Loucy (cell line): ENCODE measurements around the gene C12orf60.

Experiments
- H2AFZ ChIP-seq: fragments of 200-600 bp; sonication (generic); 2 replicates; pipeline ENCODE4 v1.6.0; 2016; ENCODE audit warnings: antibody characterized with exemption, mild to moderate bottlenecking, low read length, moderate library complexity
- H3F3A ChIP-seq: fragments of 200-600 bp; 2 replicates; pipeline ENCODE4 v1.6.0; 2016; ENCODE audit warnings: antibody characterized with exemption, low read depth, mild to moderate bottlenecking
- H3K27me3 ChIP-seq: fragments of 200-600 bp; sonication (generic); 2 replicates; pipeline ENCODE4 v1.6.1; 2014; ENCODE audit warnings: low read length, mild to moderate bottlenecking; ENCODE audit not compliant: insufficient read depth, poor library complexity, severe bottlenecking
- H3K36me3 ChIP-seq: fragments of 200-600 bp; sonication (generic); 2 replicates; pipeline ENCODE4 v1.6.1; 2016; ENCODE audit warnings: low read length; ENCODE audit not compliant: insufficient read depth
- H3K4me1 ChIP-seq: fragments of 200-600 bp; sonication (generic); 2 replicates; pipeline ENCODE4 v1.5.1; 2014; ENCODE audit warnings: low read length, mild to moderate bottlenecking; ENCODE audit not compliant: insufficient read depth, poor library complexity, severe bottlenecking
- H3K4me2 ChIP-seq: fragments of 200-600 bp; sonication (generic); 2 replicates; pipeline ENCODE4 v1.6.0; 2014; ENCODE audit warnings: antibody characterized with exemption, low read length, low read depth, mild to moderate bottlenecking; ENCODE audit not compliant: poor library complexity, severe bottlenecking
- H3K4me3 ChIP-seq: fragments of 200-600 bp; sonication (generic); 2 replicates; pipeline ENCODE4 v1.5.1; 2014; ENCODE audit warnings: low read length, mild to moderate bottlenecking, mixed read lengths; ENCODE audit not compliant: poor library complexity, severe bottlenecking
- H3K79me2 ChIP-seq: fragments of 200-600 bp; sonication (generic); 2 replicates; pipeline ENCODE4 v1.6.1; 2014; ENCODE audit warnings: low read length; ENCODE audit not compliant: insufficient read depth
- H3K9ac ChIP-seq: fragments of 200-600 bp; sonication (generic); 2 replicates; pipeline ENCODE4 v1.6.0; 2014; ENCODE audit warnings: mild to moderate bottlenecking, low read depth, low read length, moderate library complexity; ENCODE audit not compliant: poor library complexity, severe bottlenecking
- H3K9me2 ChIP-seq: fragments of 200-600 bp; sonication (generic); replicated peaks from 2 replicates; pipeline ENCODE4 v1.6.1; 2016; ENCODE audit warnings: low read depth, low read length, mixed read lengths
- H3K9me3 ChIP-seq: fragments of 200-600 bp; sonication (generic); 2 replicates; pipeline ENCODE4 v1.6.1; 2014; ENCODE audit warnings: mild to moderate bottlenecking, antibody characterized with exemption, low read length, low read depth; ENCODE audit not compliant: insufficient read depth
- H4K20me1 ChIP-seq: fragments of 200-600 bp; sonication (generic); 2 replicates; pipeline ENCODE4 v1.6.0; 2014; ENCODE audit warnings: antibody characterized with exemption, low read length, mild to moderate bottlenecking; ENCODE audit not compliant: insufficient read depth, poor library complexity, severe bottlenecking
- EZH2phosphoT487 ChIP-seq: fragments of 200-600 bp; IDR thresholded peaks from 2 replicates; pipeline ENCODE4 v1.6.1; 2018; ENCODE audit warnings: antibody characterized with exemption, mild to moderate bottlenecking, moderate library complexity, borderline replicate concordance
- TF ChIP-seq, protein P1 (sequence below): fragments of 200-600 bp; sonication (generic); conservative IDR thresholded peaks from 2 replicates; pipeline ENCODE4 v1.5.1; 2014; ENCODE audit warnings: mild to moderate bottlenecking, antibody characterized with exemption, low read length

Gene C12orf60

DNA sequence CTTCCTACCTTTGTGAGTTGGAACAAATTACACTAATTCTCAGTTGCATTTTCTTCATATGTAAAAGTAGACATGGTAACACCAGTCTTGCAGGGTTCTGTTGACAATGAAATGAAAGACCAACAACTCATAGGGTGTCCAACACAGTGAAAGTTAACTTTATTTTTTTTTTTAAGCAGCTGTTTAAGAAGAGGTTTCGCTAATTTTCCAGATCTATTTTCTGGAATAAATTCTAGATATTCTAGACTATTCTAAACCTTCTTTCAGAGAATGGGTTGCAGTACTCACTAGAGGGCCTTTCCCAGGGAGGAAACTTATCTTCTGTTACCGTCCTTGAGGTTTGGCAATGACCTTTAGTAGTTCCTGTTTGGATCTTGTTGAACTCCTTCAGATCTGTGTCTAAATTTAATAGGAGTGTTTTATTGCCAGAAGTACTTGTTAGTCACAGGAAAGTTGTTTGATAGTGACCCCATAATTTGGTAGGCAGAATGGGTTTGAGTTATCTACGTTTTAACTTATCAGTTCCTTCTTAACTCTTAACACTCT, 42.6 kb downstream of the C12orf60 start:
- TF ChIP-seq, protein P1, sequence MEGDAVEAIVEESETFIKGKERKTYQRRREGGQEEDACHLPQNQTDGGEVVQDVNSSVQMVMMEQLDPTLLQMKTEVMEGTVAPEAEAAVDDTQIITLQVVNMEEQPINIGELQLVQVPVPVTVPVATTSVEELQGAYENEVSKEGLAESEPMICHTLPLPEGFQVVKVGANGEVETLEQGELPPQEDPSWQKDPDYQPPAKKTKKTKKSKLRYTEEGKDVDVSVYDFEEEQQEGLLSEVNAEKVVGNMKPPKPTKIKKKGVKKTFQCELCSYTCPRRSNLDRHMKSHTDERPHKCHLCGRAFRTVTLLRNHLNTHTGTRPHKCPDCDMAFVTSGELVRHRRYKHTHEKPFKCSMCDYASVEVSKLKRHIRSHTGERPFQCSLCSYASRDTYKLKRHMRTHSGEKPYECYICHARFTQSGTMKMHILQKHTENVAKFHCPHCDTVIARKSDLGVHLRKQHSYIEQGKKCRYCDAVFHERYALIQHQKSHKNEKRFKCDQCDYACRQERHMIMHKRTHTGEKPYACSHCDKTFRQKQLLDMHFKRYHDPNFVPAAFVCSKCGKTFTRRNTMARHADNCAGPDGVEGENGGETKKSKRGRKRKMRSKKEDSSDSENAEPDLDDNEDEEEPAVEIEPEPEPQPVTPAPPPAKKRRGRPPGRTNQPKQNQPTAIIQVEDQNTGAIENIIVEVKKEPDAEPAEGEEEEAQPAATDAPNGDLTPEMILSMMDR, result peak; percentile 42
- no peak for TF ChIP-seq EZH2phosphoT487
- no peaks in the 10 kb centered on the region for H3K27me3 ChIP-seq
- H3K36me3 ChIP-seq, result no peaks in the 10 kb centered on the region
- no peaks in the 10 kb centered on the region for H3K9me3 ChIP-seq
- no peak overlapping the region for H3K4me3 ChIP-seq
- no peaks in the 10 kb centered on the region for H3K79me2 ChIP-seq
- H3K4me1 ChIP-seq, result peaks cover 16% of the 10 kb centered on the region
- peak overlapping the region; percentile 58; the same call in 1 of the 2 replicates for H2AFZ ChIP-seq
- no peaks in the 10 kb centered on the region for H4K20me1 ChIP-seq
- H3F3A ChIP-seq, result no peaks in the 10 kb centered on the region
- H3K9ac ChIP-seq, result no peak overlapping the region
- H3K4me2 ChIP-seq, result peak overlapping the region; percentile 19
- no peaks in the 10 kb centered on the region for H3K9me2 ChIP-seq

DNA sequence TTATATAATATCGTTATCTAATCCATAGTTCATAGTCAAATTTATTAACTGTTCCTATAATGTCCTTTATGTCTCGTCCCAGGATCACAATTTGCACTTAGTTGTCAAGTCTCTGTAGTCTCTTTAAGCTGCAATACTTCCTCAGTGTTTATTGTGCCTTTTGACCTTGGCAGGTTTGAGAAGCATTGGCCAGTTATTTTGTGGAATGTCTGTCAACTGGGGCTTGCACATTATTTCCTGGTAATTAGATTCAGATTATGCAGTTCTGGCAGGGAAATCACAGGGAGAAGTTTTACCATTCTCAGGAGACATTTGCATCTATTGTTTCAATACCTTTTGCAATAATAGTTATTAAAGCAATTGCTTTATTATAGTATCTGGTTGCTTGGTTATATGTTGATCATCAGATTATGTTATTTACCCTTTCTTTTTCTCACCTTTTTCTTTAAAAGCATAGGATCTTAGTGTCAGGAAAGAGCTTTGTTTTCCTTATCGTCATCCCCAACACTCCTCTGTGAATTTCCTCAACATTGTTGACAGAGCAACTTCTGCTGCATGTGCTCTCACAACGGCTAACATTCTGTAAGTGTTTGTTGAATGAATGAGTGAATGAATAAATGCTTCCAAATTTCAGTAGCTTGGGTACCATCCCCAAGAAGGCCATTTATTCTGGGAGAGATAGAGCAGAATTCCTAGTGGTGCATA, 43.6 kb downstream of the C12orf60 start:
- H3K4me1 ChIP-seq, result peaks cover 16% of the 10 kb centered on the region
- H3K36me3 ChIP-seq, result no peaks in the 10 kb centered on the region
- H3K79me2 ChIP-seq, result no peaks in the 10 kb centered on the region
- H2AFZ ChIP-seq, result no peak overlapping the region
- no peaks in the 10 kb centered on the region for H3K27me3 ChIP-seq
- no peaks in the 10 kb centered on the region for H4K20me1 ChIP-seq
- no peak overlapping the region for H3K4me2 ChIP-seq
- H3K9ac ChIP-seq, result no peak overlapping the region
- no peaks in the 10 kb centered on the region for H3K9me2 ChIP-seq
- no peak overlapping the region for H3K4me3 ChIP-seq
- no peaks in the 10 kb centered on the region for H3K9me3 ChIP-seq
- no peaks in the 10 kb centered on the region for H3F3A ChIP-seq
- TF ChIP-seq, protein P1, result no peak
- TF ChIP-seq EZH2phosphoT487, result no peak

DNA sequence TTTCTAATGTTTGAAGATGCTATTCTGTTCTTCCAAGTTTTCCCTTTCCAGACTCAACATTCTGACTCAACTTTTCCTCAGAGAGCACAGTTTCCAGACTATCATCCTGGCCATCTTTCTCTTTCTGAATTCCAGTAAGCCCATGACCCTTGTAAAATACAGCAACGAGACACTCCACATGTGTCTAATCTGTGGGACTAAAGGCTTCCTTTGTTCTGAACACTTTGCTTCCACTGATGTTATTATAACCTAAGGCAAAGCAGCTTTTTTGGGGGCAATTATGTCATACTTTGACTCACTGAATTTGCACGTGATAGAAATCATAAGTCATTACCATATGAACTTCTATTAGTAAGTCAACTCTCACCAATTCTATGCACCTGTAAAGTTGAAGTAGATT, 46.2 kb downstream of the C12orf60 start:
- Histone ChIP-seq H3K4me1 (peaks cover 18% of the 10 kb centered on the region), H3K4me2 (no peak overlapping the region), H3K36me3 (no peaks in the 10 kb centered on the region), H3K4me3 (no peak overlapping the region), H4K20me1 (no peaks in the 10 kb centered on the region), H3K9me2 (no peaks in the 10 kb centered on the region), H3K9me3 (no peaks in the 10 kb centered on the region), H3F3A (no peaks in the 10 kb centered on the region), H2AFZ (no peak overlapping the region), H3K27me3 (no peaks in the 10 kb centered on the region), H3K79me2 (no peaks in the 10 kb centered on the region), H3K9ac (no peak overlapping the region)
- no peak for TF ChIP-seq EZH2phosphoT487
- TF ChIP-seq, protein P1, result no peak
